ENCODE results near the gene PRPF6. TPM values are rescaled to one million over a fixed set of nuclear protein-coding genes. Genes with fewer than 3 reads are reported as not detected.
A peak's percentile ranks its signal among the peaks of the same experiment; 100 is the strongest.

PRPF6 gene
- total RNA-seq, 2 experiments from 2014 or later: 50.6 to 51.3 TPM

DNA sequence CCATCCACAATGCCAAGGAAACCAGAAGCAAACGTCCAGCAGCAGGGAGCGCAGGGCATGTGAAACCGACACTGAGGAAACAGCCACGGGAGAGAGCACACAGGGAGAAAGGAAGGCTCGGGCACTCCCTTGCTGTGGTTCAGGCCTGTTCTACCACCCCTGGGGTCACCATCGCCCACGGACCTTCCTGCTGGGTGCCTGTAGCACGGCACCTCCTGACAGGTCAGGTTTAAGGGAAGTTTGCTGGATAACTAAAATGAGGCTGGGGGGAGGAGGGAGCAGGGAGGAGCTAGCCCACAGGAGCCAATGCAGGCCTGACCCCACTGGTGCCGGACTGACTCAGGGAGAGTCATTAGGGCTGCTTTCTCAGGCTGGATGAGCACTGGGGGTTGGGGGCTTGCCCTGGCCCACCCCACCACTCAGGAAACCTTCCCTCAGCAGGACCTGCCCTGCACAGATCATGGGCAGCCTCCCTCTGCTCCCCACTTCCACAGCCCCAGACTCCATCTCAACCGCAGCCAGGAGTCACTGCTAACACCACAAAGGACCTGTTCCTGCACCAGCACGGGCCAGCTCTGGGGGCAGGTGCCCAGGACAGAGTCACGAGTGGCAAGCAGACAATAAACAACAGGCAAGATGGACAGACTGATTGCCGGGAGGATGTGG lies 27.0 kb upstream of the PRPF6 start:
- Mint-ChIP-seq H3K4me3 (peak overlapping the region; percentile 85), H3K9me3 (no peaks in the 10 kb centered on the region), H3K4me1 (ENCODE audit: low read depth) (peaks cover 49% of the 10 kb centered on the region), H3K36me3 (ENCODE audit: low read depth) (peaks cover 5% of the 10 kb centered on the region), H3K27me3 (no peaks in the 10 kb centered on the region), H3K27ac (peak overlapping the region; percentile 76)
- no peak overlapping the region for H3K4me3 ChIP-seq (ENCODE audit: low read length)
- H3K9me3 ChIP-seq (ENCODE audit: control insufficient read depth in 1 of 2, insufficient read depth in 1 of 2, low read length in 2 of 2): no peaks in the 10 kb centered on the region
- ATAC-seq (ENCODE audit: poor library complexity) (no peak), DNase-seq (no peak)
- TF ChIP-seq, protein P1, sequence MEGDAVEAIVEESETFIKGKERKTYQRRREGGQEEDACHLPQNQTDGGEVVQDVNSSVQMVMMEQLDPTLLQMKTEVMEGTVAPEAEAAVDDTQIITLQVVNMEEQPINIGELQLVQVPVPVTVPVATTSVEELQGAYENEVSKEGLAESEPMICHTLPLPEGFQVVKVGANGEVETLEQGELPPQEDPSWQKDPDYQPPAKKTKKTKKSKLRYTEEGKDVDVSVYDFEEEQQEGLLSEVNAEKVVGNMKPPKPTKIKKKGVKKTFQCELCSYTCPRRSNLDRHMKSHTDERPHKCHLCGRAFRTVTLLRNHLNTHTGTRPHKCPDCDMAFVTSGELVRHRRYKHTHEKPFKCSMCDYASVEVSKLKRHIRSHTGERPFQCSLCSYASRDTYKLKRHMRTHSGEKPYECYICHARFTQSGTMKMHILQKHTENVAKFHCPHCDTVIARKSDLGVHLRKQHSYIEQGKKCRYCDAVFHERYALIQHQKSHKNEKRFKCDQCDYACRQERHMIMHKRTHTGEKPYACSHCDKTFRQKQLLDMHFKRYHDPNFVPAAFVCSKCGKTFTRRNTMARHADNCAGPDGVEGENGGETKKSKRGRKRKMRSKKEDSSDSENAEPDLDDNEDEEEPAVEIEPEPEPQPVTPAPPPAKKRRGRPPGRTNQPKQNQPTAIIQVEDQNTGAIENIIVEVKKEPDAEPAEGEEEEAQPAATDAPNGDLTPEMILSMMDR (IDR thresholded peaks at IDR 0.05): no peak
- ChIA-PET POLR2A (interaction anchor here (1.2 kb wide), 1 partner anchor 11 kb away, joined by 3 read pairs; no protein-coding TSS in a partner anchor), CTCF (no interaction called here)
- H3K27ac ChIP-seq (ENCODE audit: low read depth in 1 of 2, low read length in 2 of 2): no peak overlapping the region
- H3K36me3 ChIP-seq (ENCODE audit: insufficient read depth, low read length): no peaks in the 10 kb centered on the region
- intact Hi-C loops (cut with DNase I, micrococcal nuclease): no loop called here
- peaks cover 73% of the 10 kb centered on the region for H3K4me1 ChIP-seq (ENCODE audit: insufficient read depth, low read length)
- no peaks in the 10 kb centered on the region for H3K27me3 ChIP-seq (ENCODE audit: control insufficient read depth in 1 of 2, insufficient read depth in 2 of 2, low read length in 2 of 2)

DNA sequence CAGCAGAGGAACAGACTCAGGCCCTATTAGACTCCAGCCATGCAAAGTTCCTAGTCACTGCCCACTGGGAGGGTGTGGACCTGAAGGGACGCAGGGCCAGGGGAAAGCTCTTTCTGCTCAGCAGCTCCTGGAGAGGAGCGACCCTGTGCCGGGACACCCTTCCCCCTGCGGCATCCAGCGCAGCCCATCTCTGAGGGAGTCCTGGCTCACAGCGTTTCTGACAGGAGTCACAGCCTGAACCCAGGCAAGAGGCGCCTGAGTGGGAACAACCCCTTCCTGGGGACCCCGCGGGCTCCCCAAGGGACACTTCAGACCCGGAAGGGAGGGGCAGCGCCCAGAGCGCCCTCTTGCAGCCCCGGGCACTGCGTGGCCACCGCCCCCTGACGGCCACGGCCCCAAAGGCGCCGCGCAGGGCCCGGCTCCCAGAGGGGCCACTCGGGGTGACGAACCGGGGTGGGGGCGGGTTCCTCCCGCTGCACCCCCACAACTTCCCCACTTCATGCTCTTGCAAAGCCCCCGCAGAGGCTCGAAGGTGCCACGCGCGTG lies 25.6 kb upstream of the PRPF6 start:
- H3K36me3 Mint-ChIP-seq (ENCODE audit: low read depth): peaks cover 8% of the 10 kb centered on the region

More for the DNA sequence above, 25.6 kb upstream of the PRPF6 start:
- TF ChIP-seq, protein P1 (IDR thresholded peaks at IDR 0.05): no peak
- ATAC-seq (ENCODE audit: poor library complexity) (peak; percentile 3), DNase-seq (peak in 6 of 14 experiments; percentile 29 to 65 (median 48))
- H3K4me1 ChIP-seq (ENCODE audit: insufficient read depth, low read length): peaks cover 59% of the 10 kb centered on the region
- Mint-ChIP-seq H3K9me3 (no peaks in the 10 kb centered on the region), H3K4me1 (ENCODE audit: low read depth) (peaks cover 37% of the 10 kb centered on the region), H3K27me3 (no peaks in the 10 kb centered on the region), H3K27ac (peak overlapping the region; percentile 76), H3K4me3 (peak overlapping the region; percentile 85)
- POLR2A ChIA-PET: interaction anchor here (1.2 to 3.3 kb wide), 2 partner anchors 12 to 25 kb away, joined by 3 to 27 read pairs; partner anchors contain the start of genes PRPF6 and SAMD10
- H3K4me3 ChIP-seq (ENCODE audit: low read length): peak overlapping the region; percentile 77
- H3K9me3 ChIP-seq (ENCODE audit: control insufficient read depth in 1 of 2, insufficient read depth in 1 of 2, low read length in 2 of 2): no peaks in the 10 kb centered on the region
- H3K27ac ChIP-seq (ENCODE audit: low read depth in 1 of 2, low read length in 2 of 2): peak overlapping the region in 1 of 2 donors; percentile 69
- intact Hi-C loops (cut with DNase I, micrococcal nuclease): loop anchor here in 1 of 2 experiments (5.0 kb wide), 1 partner anchor 248 kb away; the partner anchor contains the start of genes ARFRP1 and ZGPAT
- H3K27me3 ChIP-seq (ENCODE audit: control insufficient read depth in 1 of 2, insufficient read depth in 2 of 2, low read length in 2 of 2): no peaks in the 10 kb centered on the region
- CTCF ChIA-PET: interaction anchor here (3.0 kb wide), 1 partner anchor 83 kb away, joined by 8 read pairs; no protein-coding TSS in a partner anchor
- H3K36me3 ChIP-seq (ENCODE audit: insufficient read depth, low read length): peaks cover 10% of the 10 kb centered on the region
